ENCODE results near the gene S1PR1.
A peak's percentile ranks its signal among the peaks of the same experiment; 100 is the strongest.

The S1PR1 gene

GRCh38 chr1:101278845-101279244 lies 42.0 kb downstream of the S1PR1 start:
- no peak for DNase-seq (ENCODE audit: low read depth in 1 of 2, low spot score in 1 of 2)

- DNase-seq (ENCODE audit: low read depth in 1 of 2, low spot score in 1 of 2), result no peak
These were observed 43.3 kb downstream of the S1PR1 start for GRCh38 chr1:101280049-101280592.

DNA sequence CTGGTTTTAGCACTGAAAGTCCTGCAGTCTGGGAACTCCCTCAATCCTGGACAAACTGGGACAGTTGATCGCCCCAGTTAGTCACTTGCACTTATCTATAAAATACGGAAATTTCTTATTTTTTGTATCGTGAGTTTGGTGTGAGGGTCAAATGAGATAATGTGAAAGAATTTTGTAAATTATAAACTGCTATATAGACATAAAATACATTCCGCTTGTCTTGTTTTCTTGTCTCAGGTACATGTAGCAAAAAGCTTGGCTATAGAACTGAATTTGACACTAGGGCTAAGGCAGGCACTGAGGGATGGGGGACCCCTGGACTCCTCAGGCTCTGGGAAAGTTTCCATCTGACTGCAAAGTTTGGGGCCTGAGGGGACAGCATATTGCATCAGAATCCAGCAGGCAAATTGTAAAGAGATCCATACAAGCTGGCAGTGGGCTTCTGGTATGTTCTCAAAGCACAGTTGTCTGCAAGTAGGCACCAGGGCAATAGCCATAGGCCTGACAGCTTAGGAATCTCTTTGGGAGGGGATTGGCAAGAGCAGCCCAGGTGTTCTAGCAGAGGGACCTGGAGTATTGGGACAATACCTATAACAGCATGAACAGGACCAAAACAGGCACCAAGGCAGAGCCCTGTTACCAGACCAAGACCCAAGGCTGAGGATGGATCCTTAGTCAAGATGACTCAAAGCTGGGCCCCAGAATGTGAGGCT lies 44.3 kb downstream of the S1PR1 start:
- no peak for DNase-seq (ENCODE audit: low read depth in 1 of 2, low spot score in 1 of 2)

- no peak for DNase-seq (ENCODE audit: low read depth in 1 of 2, low spot score in 1 of 2)
These were observed 44.9 kb downstream of the S1PR1 start for GRCh38 chr1:101281751-101282150.

DNA sequence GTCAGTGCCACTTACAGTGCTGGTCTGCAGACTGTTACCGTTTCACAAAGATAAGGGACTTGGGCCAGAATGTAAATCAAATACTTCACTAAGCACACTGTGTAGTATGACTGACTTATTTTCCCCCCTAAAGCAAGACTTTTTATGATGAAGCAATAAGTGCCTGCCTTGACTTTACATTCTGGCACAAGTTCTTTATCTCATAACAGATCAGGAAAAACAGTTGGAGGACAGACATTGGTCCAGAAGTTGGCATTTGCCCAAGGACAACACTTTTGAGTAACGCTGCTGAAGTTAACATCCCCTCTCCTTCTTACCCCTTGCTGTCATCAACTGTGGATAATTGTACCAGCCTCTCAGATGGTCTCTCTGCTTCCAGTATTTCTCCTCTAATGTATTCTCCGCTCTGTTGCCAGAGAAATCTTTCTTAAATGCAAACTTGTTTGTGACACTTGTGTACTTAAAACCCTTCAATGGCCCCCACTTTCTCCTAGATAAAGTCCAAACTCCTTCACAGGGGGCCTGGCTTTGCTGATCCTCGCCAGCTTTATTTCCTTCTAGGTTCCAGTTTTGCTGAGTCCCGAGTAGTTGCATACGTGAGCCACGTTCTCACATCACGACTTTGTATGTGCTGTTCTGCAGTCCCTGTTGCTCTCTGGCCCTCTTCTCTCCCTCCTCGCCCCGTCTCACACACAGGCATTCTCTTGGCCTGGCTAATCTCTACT lies 45.7 kb downstream of the S1PR1 start:
- DNase-seq (ENCODE audit: low read depth in 1 of 2, low spot score in 1 of 2), result no peak

GRCh38 chr1:101283443-101283842 lies 46.6 kb downstream of the S1PR1 start:
- no peak for DNase-seq (ENCODE audit: low read depth in 1 of 2, low spot score in 1 of 2)

DNA sequence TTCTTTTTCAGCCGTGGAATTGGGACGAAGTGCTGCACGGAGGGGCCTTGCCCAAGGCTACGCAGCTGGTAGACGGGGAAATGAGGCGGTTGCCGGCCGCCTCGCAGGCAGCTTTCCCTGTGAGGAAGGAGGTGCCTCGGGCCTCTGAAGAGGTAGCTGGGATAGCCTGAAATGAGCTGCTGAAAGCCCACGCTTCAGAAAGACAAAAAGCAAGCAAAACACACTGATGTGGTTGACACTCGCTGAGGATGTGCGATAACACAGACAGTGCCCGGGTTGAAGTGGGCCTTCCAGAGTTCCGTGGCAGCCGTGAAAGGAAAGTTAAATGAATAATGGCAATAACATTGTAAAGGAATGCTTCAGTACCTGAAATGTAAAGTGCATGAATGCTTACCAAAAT lies 47.2 kb downstream of the S1PR1 start:
- peak in 1 of 2 donors; percentile 23 for DNase-seq (ENCODE audit: low read depth in 1 of 2, low spot score in 1 of 2)

GRCh38 chr1:101284622-101285218 lies 47.9 kb downstream of the S1PR1 start:
- no peak for DNase-seq (ENCODE audit: low read depth in 1 of 2, low spot score in 1 of 2)

GRCh38 chr1:101285922-101286570 lies 49.2 kb downstream of the S1PR1 start:
- no peak for DNase-seq (ENCODE audit: low read depth in 1 of 2, low spot score in 1 of 2)

DNA sequence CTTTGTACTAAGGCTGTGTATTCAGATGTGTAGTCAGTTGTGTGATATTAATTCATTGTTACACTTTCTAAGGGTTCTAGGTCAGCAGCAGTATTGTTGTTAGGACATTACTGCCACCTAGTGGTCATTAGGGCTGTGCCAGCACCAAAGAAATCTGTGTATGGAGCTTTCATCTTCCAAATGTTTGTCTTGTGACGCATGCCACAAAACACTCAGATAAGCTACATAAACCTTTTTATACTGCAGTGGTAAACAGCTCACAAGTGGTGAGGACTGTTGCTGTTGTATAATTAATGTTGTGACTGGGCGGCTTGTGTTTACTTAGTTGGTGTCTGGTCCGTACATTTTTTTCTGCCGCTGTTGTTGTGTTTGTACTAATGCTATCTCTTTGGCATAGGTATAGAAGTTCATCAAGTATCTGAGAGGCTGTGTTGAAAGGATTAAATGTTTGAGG lies 51.7 kb downstream of the S1PR1 start:
- peak in 1 of 2 donors; percentile 48 for DNase-seq (ENCODE audit: low read depth in 1 of 2, low spot score in 1 of 2)

DNA sequence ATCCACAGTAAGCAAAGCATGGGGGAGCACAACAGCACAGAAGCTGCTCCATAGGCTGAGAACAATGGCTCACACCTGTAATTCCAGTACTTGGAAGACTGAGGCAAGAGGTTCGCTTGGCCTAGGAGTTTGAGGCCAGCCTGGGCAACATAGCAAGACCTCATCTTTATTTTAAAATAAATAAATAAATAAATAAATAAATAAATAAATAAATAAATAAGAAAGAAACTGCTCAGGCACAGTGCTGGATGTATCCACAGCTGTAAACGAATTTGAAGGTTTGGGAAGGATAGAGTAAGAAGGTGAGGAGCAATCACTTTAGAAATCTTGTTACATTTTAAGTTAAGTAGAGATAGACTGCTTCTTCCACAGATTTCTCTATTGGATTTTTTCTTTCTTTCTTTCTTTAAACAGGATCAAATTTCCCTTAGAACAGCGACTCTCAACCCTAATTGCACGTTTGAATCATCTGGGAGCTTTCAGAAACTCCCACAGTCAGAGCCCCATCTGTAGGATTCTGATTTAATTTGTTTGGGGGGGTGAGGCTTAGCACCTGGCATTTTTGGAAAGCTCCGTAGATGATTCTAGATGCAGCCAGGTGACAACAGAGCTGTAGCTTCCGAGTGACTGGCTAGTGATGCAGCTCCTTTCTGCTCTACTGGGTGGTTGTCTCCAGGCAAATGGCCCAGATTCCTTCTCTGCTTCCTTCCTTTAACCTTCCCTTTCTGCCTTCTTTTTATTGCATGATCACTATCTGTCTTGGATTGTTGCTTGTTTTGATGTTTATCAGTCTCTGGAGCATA lies 53.5 kb downstream of the S1PR1 start:
- DNase-seq (ENCODE audit: low read depth in 1 of 2, low spot score in 1 of 2), result no peak
